CD4-positive, alpha-beta T cell treated with Interleukin-17A for 1 hour (primary cell): ENCODE measurements around the gene RPS29.
A peak's percentile ranks its signal among the peaks of the same experiment; 100 is the strongest.

ENCODE experiments used
- DNase-seq: peaks from one replicate; pipeline ENCODE4 v3.0.0-alpha.2; 2020

The RPS29 gene

GRCh38 chr14:49594347-49595091, 8.3 kb upstream of the RPS29 start:
- DNase-seq: no peak

GRCh38 chr14:49593016-49593415, 6.8 kb upstream of the RPS29 start:
- no peak for DNase-seq

- DNase-seq: no peak
Observed at GRCh38 chr14:49589387-49589786, 3.2 kb upstream of the RPS29 start.

GRCh38 chr14:49586673-49587460, 687 bp upstream of the RPS29 start:
- DNase-seq: peak; percentile 88

GRCh38 chr14:49584981-49585640, 1.1 kb downstream of the RPS29 start:
- DNase-seq: peak; percentile 34

- no peak for DNase-seq
Observed at GRCh38 chr14:49584058-49584457, 2.1 kb downstream of the RPS29 start.

- DNase-seq: no peak
Observed at GRCh38 chr14:49583629-49584028, 2.6 kb downstream of the RPS29 start.

GRCh38 chr14:49582113-49582977, 3.8 kb downstream of the RPS29 start:
- no peak for DNase-seq

- no peak for DNase-seq
Observed at GRCh38 chr14:49581209-49582112, 4.7 kb downstream of the RPS29 start.

- no peak for DNase-seq
Observed at GRCh38 chr14:49579841-49580240, 6.3 kb downstream of the RPS29 start.

GRCh38 chr14:49578141-49578540, 8.0 kb downstream of the RPS29 start:
- DNase-seq: no peak

GRCh38 chr14:49574038-49574437, 12.1 kb downstream of the RPS29 start:
- no peak for DNase-seq

GRCh38 chr14:49569281-49569680, 16.9 kb downstream of the RPS29 start:
- DNase-seq: no peak

- DNase-seq: no peak
Observed at GRCh38 chr14:49566714-49567113, 19.5 kb downstream of the RPS29 start.

GRCh38 chr14:49559979-49560768, 26.0 kb downstream of the RPS29 start:
- no peak for DNase-seq

- DNase-seq: no peak
Observed at GRCh38 chr14:49553892-49554291, 32.3 kb downstream of the RPS29 start.

- no peak for DNase-seq
Observed at GRCh38 chr14:49553106-49553505, 33.1 kb downstream of the RPS29 start.

- no peak for DNase-seq
Observed at GRCh38 chr14:49551569-49551968, 34.6 kb downstream of the RPS29 start.

- DNase-seq: no peak
Observed at GRCh38 chr14:49550286-49551184, 35.6 kb downstream of the RPS29 start.

- DNase-seq: no peak
Observed at GRCh38 chr14:49549881-49550280, 36.3 kb downstream of the RPS29 start.
